A172 (cell line): ENCODE data around the gene KIR3DL2. TPM values are rescaled to one million over a fixed set of nuclear protein-coding genes. Genes with fewer than 3 reads are reported as not detected.

Source experiments
- total RNA-seq: library from RNA; depleted of rRNA; stranded (reverse); fragments of >200 nt; shearing (Covaris generic); gene quantifications from 2 replicates; pipeline ENCODE4 v1.2.3, GENCODE V29; 2014; rRNA removed

KIR3DL2 gene
- total RNA-seq, 1 experiment from 2014 or later, result not detected

Other genes with a start within 250 kb of the KIR3DL2 start
- gene LILRB1, start 220.0 kb upstream of the KIR3DL2 start, total RNA-seq, result not detected in 2 replicates
- gene LILRB4, start 187.5 kb upstream of the KIR3DL2 start, total RNA-seq, result not detected in 2 replicates
- gene KIR3DL3, start 126.0 kb upstream of the KIR3DL2 start, total RNA-seq, result not detected in 2 replicates
- not detected in 2 replicates for gene KIR2DL3, start 111.9 kb upstream of the KIR3DL2 start, total RNA-seq
- gene KIR2DL1, start 80.7 kb upstream of the KIR3DL2 start, total RNA-seq, result not detected in 2 replicates
- not detected in 2 replicates for gene KIR2DL4, start 46.8 kb upstream of the KIR3DL2 start, total RNA-seq
- not detected in 2 replicates for gene KIR3DL1, start 34.0 kb upstream of the KIR3DL2 start, total RNA-seq
- not detected in 2 replicates for gene KIR2DS4, start 17.8 kb upstream of the KIR3DL2 start, total RNA-seq
- not detected in 2 replicates for gene FCAR, start 23.8 kb downstream of the KIR3DL2 start, total RNA-seq
- gene NCR1, start 55.7 kb downstream of the KIR3DL2 start, total RNA-seq, result not detected in 2 replicates
- not detected in 2 replicates for gene NLRP7, start 97.1 kb downstream of the KIR3DL2 start, total RNA-seq
- not detected in 2 replicates for gene NLRP2, start 115.9 kb downstream of the KIR3DL2 start, total RNA-seq
- 0.07 and 0.48 TPM in 2 replicates for gene GP6, start 187.8 kb downstream of the KIR3DL2 start, total RNA-seq
- gene RDH13, start 212.7 kb downstream of the KIR3DL2 start, total RNA-seq, result 10.0 and 11.2 TPM in 2 replicates
- gene EPS8L1, start 225.4 kb downstream of the KIR3DL2 start, total RNA-seq, result 4.0 and 9.8 TPM in 2 replicates